ENCODE results near the gene OR1J4.

OR1J4 gene

DNA sequence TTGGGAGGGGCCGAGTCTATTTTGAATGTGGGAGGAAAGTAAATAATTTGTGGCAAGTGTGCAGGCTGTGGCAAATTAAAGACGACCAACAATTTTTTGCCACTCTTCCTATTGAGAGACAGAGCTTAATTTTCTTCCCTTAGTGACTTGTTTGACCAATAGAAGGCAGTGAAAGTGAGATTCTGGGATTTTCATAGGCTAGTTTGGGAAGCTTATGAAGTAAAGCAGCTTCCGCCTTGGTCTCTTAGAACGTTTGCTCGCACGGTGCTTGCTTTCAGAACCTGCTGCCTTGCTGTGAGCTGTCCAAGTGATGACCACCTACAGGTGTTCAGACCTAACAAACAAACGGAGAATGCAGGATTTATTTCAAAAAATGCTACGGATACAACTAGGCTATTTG lies 27.3 kb downstream of the OR1J4 start:
- no peak for ATAC-seq
- Mint-ChIP-seq H3K27me3 (peaks cover 32% of the 10 kb centered on the region), H3K4me1 (no peaks in the 10 kb centered on the region), H3K4me3 (no peak overlapping the region), H3K36me3 (no peaks in the 10 kb centered on the region), H3K27ac (no peak overlapping the region), H3K9me3 (peaks cover 9% of the 10 kb centered on the region)

- no peak for ATAC-seq
- H3K27me3 Mint-ChIP-seq = peaks cover 15% of the 10 kb centered on the region
- peaks cover 9% of the 10 kb centered on the region for H3K9me3 Mint-ChIP-seq
- no peaks in the 10 kb centered on the region for H3K4me1 Mint-ChIP-seq
- no peak overlapping the region for H3K27ac Mint-ChIP-seq
- H3K36me3 Mint-ChIP-seq = no peaks in the 10 kb centered on the region
- no peak overlapping the region for H3K4me3 Mint-ChIP-seq
These were observed 32.4 kb downstream of the OR1J4 start for GRCh38 chr9:122551371-122551770.

GRCh38 chr9:122552812-122553211 lies 33.9 kb downstream of the OR1J4 start, which contains the start of gene OR1N2:
TSS of gene OR1N2 (plus strand) at chr9:122553112. CDS start at chr9:122553212, 100 bp downstream.
- Mint-ChIP-seq H3K27me3 (peaks cover 15% of the 10 kb centered on the region), H3K36me3 (no peaks in the 10 kb centered on the region), H3K4me1 (no peaks in the 10 kb centered on the region), H3K4me3 (no peak within 1 kb of the TSS), H3K9me3 (peaks cover 9% of the 10 kb centered on the region), H3K27ac (no peak within 1 kb of the TSS)
- no peak for ATAC-seq

GRCh38 chr9:122561446-122561845 lies 42.5 kb downstream of the OR1J4 start:
- H3K4me3 Mint-ChIP-seq = no peak overlapping the region
- no peak overlapping the region for H3K27ac Mint-ChIP-seq
- peaks cover 5% of the 10 kb centered on the region for H3K36me3 Mint-ChIP-seq
- ATAC-seq = no peak
- H3K9me3 Mint-ChIP-seq = peaks cover 11% of the 10 kb centered on the region
- H3K27me3 Mint-ChIP-seq = peaks cover 11% of the 10 kb centered on the region
- no peaks in the 10 kb centered on the region for H3K4me1 Mint-ChIP-seq

DNA sequence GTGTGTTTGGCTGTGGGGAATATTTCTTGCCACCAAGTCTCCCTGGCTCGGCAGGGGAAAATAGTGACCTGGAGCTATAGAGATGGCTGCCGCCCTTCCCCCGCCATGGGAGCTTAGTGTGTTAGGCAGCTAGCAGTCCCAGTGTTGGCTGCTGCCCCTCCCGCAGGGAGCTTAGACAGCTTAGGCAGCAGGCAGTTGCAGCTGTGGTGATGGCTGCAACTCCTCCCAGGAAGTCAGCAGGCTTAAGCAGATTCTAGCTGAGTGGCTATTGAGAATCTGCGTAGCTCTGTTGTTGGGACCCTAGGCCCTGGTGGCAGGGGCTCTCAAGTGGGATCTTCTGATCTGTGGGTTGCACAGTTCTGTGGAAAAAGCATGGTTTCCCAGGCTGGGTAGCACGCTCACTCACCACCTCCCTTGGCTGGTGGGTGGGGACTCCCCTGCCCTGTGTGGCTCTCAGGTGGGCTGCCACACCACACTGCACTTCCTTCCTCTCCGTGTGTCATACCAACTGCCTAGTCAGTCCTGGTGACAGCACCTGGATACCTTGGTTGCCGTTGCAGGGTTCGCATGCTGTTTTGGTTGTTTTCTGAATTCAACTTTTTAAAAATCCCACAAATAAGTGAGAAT lies 43.3 kb downstream of the OR1J4 start:
- Mint-ChIP-seq H3K4me3 (no peak overlapping the region), H3K27ac (no peak overlapping the region), H3K9me3 (peaks cover 11% of the 10 kb centered on the region), H3K4me1 (no peaks in the 10 kb centered on the region), H3K36me3 (peaks cover 5% of the 10 kb centered on the region), H3K27me3 (peaks cover 11% of the 10 kb centered on the region)
- ATAC-seq = peak; percentile 39

DNA sequence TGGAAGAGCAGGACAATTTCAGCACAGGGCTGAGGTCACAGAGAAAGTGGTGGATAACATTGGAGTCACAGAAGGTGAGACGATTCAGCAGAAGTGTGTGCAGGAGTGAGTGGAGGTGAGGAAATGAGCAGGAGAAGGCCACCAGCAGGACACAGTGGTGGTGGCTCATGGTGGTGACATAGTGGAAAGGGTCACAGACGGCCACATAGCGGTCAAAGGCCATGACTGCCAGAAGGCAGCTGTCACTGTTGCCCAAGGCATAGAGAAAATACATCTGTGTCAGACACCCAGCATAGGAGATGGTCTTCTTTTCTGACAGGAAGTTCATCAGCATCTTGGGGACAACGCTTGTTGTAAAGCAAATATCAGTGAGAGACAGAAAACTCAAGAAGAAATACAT lies 49.0 kb downstream of the OR1J4 start:
- Mint-ChIP-seq H3K4me1 (no peaks in the 10 kb centered on the region), H3K36me3 (no peaks in the 10 kb centered on the region), H3K4me3 (no peak overlapping the region), H3K9me3 (no peaks in the 10 kb centered on the region), H3K27me3 (no peaks in the 10 kb centered on the region), H3K27ac (no peak overlapping the region)
- no peak for ATAC-seq

Data from stimulated activated memory B cell treated with anti-CD40 and anti-IgM and Interleukin-4, amounts not matched to agents 10 μg/mL and 1 μg/mL and 100 μg/mL, for 72 hours (primary cell).